NCI-H345 treated with DMSO at 0.1 percent for 48 hours (cell line): ENCODE results near the gene LMOD3.

ENCODE experiments used
- DNase-seq: peaks from one replicate; lab custom pipeline; 2025; ENCODE audit not compliant: unreplicated experiment; lab: John Stamatoyannopoulos, UW

The LMOD3 gene

DNA sequence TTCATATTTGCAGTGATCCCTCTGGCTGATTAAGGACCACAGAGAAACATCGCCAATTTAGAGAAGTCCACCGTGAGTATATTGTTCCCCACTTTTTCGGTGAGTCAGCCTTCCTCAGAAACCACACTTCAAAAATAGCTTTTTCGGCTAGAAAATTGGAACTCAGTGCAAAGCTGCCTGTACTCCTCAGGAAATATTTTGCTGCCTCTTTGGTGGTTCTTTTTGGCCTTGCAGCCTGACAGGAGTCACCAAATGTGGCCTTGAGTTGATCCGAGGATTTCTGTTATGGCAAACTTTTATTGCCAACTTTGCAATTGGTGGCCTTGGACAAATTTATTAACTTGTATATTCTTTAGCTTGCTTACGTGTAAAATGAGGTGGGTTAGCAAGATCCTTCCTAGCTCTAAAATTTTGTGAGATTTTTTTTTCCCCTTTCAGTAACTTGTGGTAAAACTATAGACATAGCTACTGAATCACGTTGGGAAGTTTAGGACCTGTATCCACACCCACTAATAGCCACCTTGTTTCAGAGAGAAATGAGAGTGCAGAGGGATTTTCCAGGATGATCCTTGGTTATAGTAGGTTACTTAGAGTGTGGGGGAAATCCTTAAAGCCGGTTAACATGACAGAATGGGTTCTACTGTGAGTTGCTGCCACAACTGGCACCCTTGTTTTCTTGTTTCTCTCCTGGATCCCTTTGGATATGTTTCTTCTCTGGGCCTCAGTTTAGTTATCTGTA, 27.8 kb downstream of the LMOD3 start:
- DNase-seq = no peak

DNA sequence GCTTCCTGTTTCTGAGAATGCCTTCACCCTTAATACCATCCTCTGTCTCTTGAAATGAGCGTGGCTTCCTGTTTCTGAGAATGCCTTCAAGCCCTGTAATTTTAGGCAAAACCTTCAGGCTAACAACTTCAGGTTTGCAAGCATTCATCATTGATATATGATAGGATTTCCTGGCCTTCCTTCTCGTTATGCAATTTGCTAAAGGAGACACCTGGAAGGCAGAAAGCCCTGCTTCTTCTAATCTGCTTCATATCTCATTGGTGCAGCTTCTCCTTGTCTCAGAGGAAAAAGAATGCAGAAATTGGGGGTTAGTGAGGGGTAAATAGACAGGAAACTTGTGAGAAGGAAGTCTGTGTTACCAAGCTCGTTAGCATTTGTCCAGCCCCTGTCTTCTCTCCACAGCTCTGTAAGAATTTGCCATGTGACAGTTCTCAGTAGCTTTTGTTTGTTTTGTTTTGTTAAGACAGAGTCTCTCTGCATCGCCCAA, 30.3 kb downstream of the LMOD3 start:
- DNase-seq = no peak

DNA sequence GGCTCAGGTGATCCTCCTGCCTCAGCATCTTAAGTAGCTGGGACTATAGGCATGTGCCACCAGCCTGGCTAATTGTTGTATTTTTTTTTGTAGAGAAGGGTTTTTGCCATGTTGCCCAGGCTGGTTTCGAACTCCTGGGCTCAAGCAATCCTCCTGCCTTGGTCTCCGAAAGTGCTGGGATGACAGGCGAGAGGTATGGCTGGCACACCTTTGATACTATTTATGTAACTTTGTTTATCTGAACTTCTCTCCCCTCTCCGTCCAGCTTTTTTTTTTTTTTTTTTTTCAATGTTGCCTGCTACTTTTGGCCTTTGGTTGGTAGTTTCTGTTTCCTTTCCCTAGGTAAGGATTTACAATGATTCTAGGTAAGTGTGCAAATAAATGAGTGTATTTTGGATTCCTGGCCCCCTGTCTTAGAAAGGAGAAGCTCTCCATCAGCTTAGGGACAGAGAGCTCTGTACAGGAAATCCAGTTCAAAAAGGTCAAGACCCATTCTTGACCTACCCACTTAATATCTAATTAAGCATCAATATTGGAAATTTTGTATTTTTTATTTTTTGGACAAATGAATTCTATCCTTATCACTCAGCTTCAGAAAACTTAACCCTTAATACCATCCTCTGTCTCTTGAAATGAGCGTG, 30.9 kb downstream of the LMOD3 start:
- no peak for DNase-seq

DNA sequence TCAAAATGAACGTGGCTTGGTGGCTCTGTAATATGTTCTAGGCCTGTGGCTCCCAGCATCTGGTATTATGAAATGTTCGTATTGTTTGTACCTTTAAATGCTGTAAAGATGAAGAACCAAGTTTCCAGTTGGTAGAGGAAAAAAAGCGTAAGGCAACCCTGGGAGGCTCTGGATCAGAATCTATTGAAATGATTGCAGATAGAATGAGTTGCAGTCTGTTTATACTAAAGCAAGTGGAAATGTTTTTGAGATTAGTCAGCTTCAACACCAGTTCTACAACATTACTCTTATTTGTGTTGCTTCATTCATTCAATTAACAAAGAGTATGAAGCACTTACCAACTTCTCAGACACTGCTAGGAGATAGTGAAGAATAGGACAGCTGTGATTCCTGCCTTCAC, 32.4 kb downstream of the LMOD3 start:
- DNase-seq = no peak

DNA sequence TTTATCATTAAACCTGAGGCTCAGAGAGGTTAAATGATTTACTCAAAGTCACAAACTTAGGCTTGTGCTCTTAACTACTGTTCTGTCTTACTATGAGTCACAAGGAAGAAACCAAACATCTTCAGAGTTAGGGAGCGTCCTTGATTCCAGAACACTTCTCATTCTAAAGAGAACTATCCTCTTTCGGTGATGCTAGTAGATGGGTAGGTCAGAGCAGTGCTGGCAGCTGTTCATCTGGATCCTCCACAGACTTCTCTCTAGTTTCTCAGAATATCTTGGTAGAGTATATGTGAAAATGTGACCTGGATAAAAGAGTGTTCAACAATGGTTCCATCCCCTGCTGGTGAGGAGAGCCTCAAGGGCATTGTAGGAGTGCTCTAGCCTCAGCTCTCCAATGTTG, 34.3 kb downstream of the LMOD3 start:
- DNase-seq = no peak

DNA sequence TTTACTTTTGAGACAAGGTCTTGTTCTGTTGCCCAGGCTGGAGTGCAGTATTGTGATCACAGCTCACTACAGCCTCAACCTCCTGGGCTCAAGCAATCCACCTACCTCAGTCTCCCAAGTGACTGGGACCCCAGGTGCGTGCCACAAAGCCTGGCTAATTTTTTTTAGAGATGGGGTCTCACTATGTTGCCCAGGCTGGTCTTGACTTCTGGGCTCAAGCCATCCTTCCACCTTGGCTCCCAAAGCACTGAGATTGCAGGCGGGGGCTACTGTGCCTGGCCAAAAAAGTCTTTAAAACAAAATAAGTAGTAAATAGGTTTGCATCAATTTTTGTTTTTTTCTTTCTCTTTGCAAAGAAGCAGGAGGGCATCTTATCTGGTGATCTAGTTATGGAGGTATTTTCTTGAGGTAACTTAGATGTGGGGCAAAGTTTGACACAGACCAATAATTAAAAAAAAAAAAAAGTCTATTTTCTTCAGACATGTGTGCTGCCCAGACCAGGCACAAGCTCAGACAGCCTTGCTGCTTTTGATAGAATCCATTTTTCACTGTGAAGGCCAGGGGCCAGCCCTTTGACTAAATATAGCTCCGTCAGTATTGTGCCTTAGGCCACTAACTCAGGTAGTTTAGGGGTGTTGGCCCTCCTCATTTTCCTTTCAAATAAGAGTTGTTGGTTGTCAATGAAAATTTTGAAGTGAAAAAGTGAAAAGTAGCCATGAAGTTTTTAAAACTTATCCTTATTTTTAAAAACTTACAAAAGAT, 35.2 kb downstream of the LMOD3 start:
- no peak for DNase-seq

DNA sequence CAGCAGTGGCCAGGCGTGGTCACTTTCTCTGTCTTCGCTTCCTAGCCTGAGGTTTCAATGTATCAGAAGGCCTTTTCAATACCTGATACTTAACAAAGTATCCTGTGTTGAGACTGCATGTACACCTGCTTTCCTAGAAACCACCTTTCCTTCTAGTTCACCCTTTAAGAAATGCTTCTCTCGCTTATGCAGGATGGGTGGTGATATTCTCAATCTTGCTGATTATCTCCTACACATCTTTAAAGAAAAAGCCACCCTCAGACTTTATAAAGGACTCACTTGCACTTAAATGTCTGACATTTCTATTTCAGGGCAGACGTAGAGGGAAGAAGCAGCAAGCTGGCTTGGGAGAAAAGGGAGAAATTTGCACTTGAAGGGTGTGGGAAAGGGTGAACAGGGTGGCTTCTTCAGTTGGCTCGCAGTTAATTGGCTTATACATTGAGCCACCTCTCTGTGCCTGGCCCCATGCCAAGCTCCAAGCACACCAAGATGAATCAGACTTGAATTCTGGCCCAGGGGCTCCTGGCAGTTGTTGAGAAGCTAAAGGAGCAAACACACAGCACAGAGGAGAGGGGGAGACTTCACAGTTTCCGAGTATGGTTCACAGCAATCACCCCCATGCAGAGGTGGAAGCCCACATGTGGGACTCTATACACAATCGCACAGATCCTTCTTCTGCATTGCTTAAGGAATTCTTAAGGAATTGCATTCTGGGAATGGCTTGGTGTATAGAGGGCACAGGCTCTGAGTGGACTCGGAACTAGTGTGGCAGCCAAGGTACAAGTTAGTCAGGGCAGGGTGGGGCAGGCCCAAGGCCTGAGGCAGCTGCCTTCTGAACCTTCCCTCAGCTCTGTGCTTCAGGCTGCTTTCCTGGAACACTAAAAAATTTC, 36.3 kb downstream of the LMOD3 start:
- peak; percentile 29 for DNase-seq

DNA sequence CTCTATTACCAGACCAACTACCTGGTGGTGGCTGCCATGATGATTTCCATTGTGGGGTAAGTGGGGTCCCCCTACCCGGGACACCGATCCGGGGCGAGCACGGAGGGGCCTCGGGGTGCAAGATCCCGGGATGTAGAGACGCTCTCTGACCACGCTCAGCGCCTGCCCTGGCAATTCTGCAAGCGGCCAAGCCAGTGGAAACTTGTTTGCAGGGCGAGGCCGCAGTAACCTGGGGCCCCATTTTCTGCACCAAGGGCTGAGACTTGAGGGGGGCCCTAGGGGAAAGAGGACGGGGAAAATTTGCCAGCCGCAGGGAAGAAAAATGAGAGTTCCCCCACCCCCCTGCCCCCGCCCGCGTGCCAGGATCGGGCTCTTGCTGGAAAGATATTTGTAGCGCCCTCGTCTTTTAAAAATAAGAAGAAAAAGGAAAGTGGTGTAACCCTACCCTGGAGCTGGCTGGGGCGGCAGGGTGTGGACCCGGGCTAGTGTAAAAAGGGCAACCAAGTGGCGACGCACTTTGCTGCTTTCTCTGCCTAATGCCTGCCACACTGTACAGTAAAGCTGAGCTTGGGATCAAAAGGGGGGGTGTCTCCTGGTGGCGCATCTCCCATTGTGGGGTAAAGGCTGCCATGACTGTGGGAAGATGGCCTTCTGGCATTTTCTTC, 37.1 kb downstream of the LMOD3 start:
- no peak for DNase-seq

DNA sequence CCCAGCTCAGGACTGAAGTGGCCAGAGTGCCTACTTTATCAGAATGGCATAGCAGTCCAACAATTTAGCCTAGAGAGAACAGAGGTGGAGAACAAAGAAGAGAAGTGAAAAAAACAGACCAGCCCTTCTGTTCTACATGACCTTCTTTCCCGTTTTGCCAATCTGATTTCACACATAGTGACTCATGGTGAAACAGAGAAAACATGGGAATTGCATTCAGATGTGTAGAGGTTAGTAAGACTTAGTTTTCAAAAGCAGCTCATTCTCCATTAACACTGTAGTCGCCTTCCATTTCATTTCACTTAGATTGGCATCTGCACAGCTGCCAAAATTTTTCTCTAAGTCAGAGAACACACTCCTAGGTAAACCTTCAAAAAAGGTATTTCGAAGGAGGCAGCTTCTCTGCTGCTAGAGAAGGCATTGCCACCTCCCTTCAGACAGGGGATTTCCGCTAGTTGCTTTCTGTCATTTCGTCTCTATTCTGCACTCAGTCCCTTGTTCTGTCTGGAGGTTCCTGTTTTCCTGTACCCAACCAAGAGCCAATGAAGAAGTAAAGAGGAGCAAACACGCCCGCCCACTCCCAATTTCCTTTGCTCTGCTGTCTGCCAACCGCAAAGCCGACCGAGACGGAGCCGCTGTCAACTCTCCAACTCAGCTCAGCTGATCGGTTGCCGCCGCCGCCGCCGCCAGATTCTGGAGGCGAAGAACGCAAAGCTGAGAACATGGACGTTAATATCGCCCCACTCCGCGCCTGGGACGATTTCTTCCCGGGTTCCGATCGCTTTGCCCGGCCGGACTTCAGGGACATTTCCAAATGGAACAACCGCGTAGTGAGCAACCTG, 37.8 kb downstream of the LMOD3 start, which contains the start of gene ARL6IP5:
Gene ARL6IP5, plus strand, starts transcription at position 612 of the 842 bp plus-strand sequence. Its CDS starts 111 bp downstream, at position 723.
- DNase-seq = peak; percentile 56

DNA sequence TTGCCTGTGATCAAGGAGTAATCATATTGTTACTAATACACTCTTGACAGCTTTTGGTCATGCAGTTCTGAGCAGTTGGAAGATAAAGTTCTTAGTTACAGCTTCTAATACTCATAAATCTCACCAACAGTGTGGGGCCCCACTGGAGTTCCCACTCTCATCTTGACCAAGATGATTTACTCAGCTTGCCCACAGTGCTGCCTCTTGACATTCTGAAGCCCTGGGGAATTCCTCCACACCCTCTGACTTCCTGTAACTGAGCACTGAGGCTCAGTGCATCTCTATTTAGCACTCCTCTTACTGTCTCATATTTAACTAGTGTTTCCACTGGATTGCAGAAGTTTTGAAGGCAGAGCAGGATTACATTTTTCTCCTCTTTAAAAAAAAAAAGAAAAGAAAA, 39.6 kb downstream of the LMOD3 start:
- DNase-seq = no peak

DNA sequence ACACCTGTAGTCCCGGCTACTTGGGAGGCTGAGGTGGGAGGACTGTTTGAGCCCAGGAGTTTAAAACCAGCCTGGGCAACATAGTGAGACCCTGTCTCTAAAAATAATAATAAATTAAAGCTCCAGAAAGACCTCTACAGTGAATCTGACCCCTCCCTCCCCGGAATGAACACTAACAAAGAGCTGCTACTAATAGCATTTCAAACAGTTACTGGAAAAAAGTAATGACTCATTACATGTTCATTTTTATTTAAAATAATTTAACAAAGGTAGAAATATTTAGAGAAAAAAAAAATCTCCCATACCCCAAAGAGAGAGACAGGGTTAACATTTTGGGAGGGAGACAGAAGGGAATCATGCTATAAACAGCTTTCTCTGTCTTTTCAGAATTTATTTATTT, 40.0 kb downstream of the LMOD3 start:
- no peak for DNase-seq

DNA sequence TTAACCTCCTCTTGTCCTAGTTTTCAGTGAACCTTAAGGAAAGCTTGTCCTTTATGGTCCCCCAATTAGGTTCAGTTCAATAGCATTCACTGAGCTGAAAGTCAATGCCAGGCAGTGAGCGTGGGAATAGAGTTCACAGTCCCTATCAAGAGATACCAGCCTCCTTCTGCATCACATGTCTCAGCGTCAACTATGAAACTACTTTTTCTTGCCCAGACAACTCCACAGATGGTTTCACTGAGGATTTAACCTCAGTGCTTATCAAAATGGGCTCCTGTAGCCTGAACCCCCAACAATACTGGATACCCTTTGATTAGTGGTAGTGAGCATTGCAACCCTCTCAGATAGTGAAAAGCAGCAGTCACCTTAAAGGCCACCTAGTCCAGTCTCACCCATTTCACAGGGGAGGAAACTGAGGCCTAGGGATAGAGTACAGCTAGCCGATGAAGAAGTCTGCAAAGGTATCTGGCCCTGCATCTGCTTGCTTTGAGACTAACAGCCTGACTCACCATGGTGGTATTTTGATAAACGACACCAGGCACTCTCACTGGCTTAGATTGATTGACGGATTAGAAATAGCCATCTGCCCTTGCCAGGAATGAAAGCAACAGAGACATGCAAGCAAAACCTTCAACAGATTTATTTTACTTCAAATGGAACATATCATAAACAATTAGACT, 40.7 kb downstream of the LMOD3 start:
- DNase-seq = no peak

DNA sequence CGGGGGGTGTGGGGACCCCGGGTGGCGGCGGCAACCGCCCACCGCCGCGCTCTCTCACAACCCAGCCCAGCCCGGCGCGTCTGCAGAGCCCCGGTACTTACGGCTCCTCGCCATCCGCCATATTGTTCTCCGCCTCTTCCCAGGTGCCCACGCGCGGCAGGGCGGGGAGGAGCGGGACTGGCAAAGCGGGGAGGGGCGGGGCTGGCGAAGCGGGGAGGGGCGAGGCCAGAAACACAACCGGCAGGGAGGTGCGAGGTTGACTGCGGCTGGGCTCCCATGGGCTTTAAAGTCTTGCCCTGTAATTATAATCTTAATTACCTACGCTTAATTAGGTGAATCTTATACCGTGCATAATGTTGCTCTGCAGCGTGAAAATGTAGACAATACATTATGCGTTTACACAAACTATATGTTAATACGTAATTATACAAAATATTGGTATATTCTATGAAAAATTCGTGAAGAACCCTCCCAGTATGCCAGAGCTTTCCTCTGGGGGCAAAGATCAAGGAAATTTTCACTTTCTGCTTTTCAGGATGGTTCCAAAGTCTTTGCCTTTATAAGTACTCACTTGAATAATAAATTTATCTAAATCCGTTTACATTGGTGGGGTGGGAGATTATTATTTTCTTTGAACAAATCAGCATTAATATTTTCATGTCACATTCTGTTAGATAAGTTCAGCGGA, 42.0 kb downstream of the LMOD3 start, which contains the start of gene UBA3:
Gene UBA3, minus strand, starts transcription at position 133 of the 688 bp plus-strand sequence. Its CDS starts 12 bp downstream, at position 121.
- DNase-seq = peak; percentile 54

DNA sequence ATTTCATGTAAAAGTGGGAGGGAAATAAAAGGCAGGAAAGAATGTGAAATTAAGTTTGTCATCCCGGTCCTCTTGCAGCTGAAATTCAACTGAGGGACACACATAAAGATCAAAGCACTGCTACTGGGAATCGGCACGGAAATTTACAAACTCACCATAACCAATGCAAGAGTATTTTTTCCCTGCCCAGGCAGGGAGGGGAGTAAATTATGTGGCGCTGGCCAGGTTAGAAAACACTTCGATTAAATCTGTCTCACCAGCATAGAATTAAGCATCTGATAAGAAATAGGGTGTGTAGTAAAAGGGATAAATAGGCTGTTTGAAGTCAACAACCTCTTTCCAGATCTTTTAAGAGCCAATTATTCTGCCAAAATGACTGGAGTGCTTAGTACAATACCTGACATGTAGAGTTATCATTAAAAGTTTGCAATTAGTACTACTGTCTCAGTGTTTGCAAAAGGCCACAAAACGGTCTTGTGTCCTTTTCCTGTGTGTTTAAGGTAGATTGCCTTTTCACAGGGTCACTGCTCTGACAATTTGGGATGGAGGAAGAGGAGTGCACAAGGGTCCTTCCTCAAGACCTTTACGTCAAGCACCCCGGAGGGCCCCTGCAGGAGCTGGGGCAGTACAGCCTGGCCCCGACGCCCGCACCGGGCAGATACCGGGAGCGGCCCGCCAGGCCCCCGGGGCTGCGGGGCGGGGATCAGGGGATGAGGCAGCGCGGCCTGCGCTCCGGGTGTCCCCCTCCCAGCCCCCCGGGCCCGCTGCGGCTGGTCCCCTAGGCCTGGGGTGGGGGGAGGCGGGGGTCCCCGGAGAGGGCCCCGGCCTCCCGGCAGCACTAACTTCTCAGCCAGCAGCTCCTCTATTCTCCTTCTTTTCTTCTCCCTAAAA, 42.9 kb downstream of the LMOD3 start:
- no peak for DNase-seq

DNA sequence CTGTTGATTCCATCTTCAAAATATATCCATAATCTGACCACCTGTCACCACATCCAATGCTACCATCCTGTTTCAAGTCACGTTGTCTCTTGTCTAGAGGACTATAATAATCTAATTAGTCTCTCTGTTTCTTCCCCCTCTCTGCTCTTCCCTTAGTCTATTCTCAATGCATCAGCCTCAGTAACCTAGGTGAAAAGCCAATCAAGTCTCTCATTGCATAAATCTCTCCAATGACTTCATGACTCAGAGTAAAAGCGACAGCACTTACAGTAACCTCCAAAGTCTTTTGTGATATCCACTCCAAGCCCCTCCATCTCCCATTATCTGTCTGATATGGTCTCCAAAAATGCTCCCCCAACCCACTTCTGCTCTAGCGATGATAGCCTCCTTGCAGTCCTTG, 49.5 kb downstream of the LMOD3 start:
- DNase-seq = no peak

DNA sequence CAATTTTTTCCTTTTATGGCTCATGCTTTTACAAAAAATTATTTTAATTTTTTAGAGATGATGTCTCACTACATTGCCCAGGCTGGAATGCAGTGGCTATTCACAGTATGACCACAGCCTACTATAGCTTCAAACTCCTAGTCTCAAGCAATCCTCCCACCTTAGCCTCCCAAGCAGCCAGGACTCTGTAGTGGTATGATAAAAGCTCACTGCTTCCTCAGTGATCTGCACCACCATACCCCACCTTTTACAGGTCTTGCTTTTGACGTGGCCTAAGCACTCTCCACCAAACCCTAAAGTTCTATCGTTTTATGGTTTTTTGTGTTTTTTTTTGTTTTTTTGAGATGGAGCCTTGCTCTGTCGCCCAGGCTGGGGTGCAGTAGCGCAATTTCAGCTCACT, 56.3 kb downstream of the LMOD3 start:
- DNase-seq = no peak

DNA sequence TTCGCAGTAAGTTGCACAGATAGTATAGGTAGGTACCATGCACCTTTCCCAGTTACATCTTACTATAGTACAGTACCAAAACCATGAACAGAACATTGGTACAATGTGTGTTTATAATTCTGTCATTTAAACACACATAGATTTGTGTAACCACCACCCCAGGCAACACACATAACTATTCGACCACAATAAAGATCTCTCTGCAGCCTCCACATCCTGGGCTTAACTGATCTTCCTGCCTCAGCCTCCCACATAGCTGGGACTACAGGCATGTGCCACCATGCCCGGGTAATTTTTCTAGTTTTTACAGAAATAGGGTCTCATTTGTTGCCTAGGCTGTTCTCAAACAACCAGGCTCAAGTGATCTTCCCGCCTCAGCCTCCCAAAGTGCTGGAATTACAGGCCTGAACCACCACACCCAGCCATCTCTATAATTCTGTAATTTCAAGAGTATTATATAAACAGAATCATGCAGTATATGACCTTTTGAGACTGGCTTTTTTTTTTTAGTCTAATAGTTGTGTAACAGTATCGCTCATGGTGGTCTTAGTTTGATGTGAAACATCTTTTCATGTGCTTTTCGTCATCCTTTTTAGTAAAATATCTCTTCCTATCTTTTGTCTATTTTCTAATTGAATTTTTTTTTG, 57.0 kb downstream of the LMOD3 start:
- no peak for DNase-seq
